ENCODE results near the gene INHBA. TPM values are rescaled to one million over a fixed set of nuclear protein-coding genes. Genes with fewer than 3 reads are reported as not detected.

The INHBA gene
- total RNA-seq, 1 donor from 2014 or later: 81.2 TPM

GRCh38 chr7:41685684-41686083, 17.2 kb downstream of the INHBA start:
- Histone ChIP-seq H3K4me3 (no peak overlapping the region), H3K27me3 (ENCODE audit: low read depth) (no peaks in the 10 kb centered on the region), H3K27ac (no peak overlapping the region), H3K9me3 (no peaks in the 10 kb centered on the region), H3K36me3 (no peaks in the 10 kb centered on the region), H3K4me1 (no peaks in the 10 kb centered on the region)
- DNase-seq (no peak), ATAC-seq (no peak)
- intact Hi-C loops (cut with DNase I): no loop called here
- TF ChIP-seq CTCF (IDR thresholded peaks at IDR 0.05): no peak

- Histone ChIP-seq H3K4me1 (no peaks in the 10 kb centered on the region), H3K27me3 (ENCODE audit: low read depth) (no peaks in the 10 kb centered on the region), H3K27ac (no peak overlapping the region), H3K4me3 (no peak overlapping the region), H3K9me3 (no peaks in the 10 kb centered on the region), H3K36me3 (no peaks in the 10 kb centered on the region)
- TF ChIP-seq CTCF (IDR thresholded peaks at IDR 0.05): no peak
- ATAC-seq (no peak), DNase-seq (no peak)
- intact Hi-C loops (cut with DNase I): no loop called here
Measured at GRCh38 chr7:41682422-41682821, 20.5 kb downstream of the INHBA start.

- Histone ChIP-seq H3K36me3 (no peaks in the 10 kb centered on the region), H3K9me3 (no peaks in the 10 kb centered on the region), H3K4me3 (no peak overlapping the region), H3K27me3 (ENCODE audit: low read depth) (no peaks in the 10 kb centered on the region), H3K27ac (no peak overlapping the region), H3K4me1 (no peaks in the 10 kb centered on the region)
- DNase-seq: no peak
- intact Hi-C loops (cut with DNase I): no loop called here
- no peak for ATAC-seq
- TF ChIP-seq CTCF (IDR thresholded peaks at IDR 0.05): no peak
Measured at GRCh38 chr7:41679566-41679965, 23.3 kb downstream of the INHBA start.

- ATAC-seq: no peak
- intact Hi-C loops (cut with DNase I): no loop called here
- H3K9me3 ChIP-seq: no peaks in the 10 kb centered on the region
Measured at GRCh38 chr7:41674505-41675023, 28.3 kb downstream of the INHBA start.

GRCh38 chr7:41661596-41661995, 41.3 kb downstream of the INHBA start:
- Histone ChIP-seq H3K36me3 (no peaks in the 10 kb centered on the region), H3K27ac (no peak overlapping the region), H3K9me3 (no peaks in the 10 kb centered on the region), H3K4me3 (no peak overlapping the region), H3K27me3 (ENCODE audit: low read depth) (no peaks in the 10 kb centered on the region), H3K4me1 (no peaks in the 10 kb centered on the region)
- no peak for TF ChIP-seq CTCF (IDR thresholded peaks at IDR 0.05)
- ATAC-seq (no peak), DNase-seq (no peak)
- intact Hi-C loops (cut with DNase I): no loop called here

More at GRCh38 chr7:41674505-41675023, 28.3 kb downstream of the INHBA start:
- Histone ChIP-seq H3K27ac (no peak overlapping the region), H3K4me1 (no peaks in the 10 kb centered on the region), H3K36me3 (no peaks in the 10 kb centered on the region), H3K27me3 (ENCODE audit: low read depth) (no peaks in the 10 kb centered on the region), H3K4me3 (no peak overlapping the region)
- no peak for TF ChIP-seq CTCF (IDR thresholded peaks at IDR 0.05)
- DNase-seq: no peak

- no peak for DNase-seq
- Histone ChIP-seq H3K9me3 (no peaks in the 10 kb centered on the region), H3K36me3 (no peaks in the 10 kb centered on the region), H3K27me3 (ENCODE audit: low read depth) (no peaks in the 10 kb centered on the region), H3K4me3 (no peak overlapping the region), H3K4me1 (no peaks in the 10 kb centered on the region), H3K27ac (no peak overlapping the region)
- no peak for ATAC-seq
- intact Hi-C loops (cut with DNase I): no loop called here
- TF ChIP-seq CTCF (IDR thresholded peaks at IDR 0.05): no peak
Measured at GRCh38 chr7:41659539-41659938, 43.4 kb downstream of the INHBA start.

All from lower lobe of right lung (tissue), 2 donors.